Small intestine (tissue), 7 donors: Measurements from ENCODE around the gene NACA2. TPM values are rescaled to one million over a fixed set of nuclear protein-coding genes. Genes with fewer than 3 reads are reported as not detected.
"Not testable (repeated sequence)": the region's sequence is repeated elsewhere in the genome, so short reads cannot be mapped to it uniquely, and the experiment has no call there.

Experiments used
- DNase-seq, 2 donors: peaks; one replicate each; pipeline versions ENCODE4 v3.0.0 to v3.0.0-alpha.2; 2013
- FAIRE-seq: peaks from 2 replicates; lab custom pipeline; 2012; peaks lifted over from hg19 to GRCh38; lab: Jason Lieb, UNC
- H3K27ac ChIP-seq, 3 donors: one replicate each; pipeline ENCODE4 v1.5.1; 2013; ENCODE audit warnings: low read length in 2 of 3, mild to moderate bottlenecking in 2 of 3, control low read depth in 1 of 3, inconsistent platforms in 1 of 3, low read depth in 1 of 3, moderate library complexity in 1 of 3
- H3K27me3 ChIP-seq, 3 donors: one replicate each; pipeline ENCODE4 v1.6.1; 2013; ENCODE audit warnings: low read length in 3 of 3, inconsistent platforms in 1 of 3; ENCODE audit not compliant: control insufficient read depth in 3 of 3, insufficient read depth in 3 of 3
- H3K36me3 ChIP-seq, 3 donors: one replicate each; pipeline ENCODE4 v1.6.1; 2013; ENCODE audit warnings: low read length in 3 of 3, inconsistent platforms in 1 of 3, low read depth in 1 of 3, mild to moderate bottlenecking in 1 of 3, moderate library complexity in 1 of 3; ENCODE audit not compliant: control insufficient read depth in 3 of 3, insufficient read depth in 2 of 3
- H3K4me1 ChIP-seq, 3 donors: one replicate each; pipeline ENCODE4 v1.6.1; 2013; ENCODE audit warnings: low read length in 2 of 3, inconsistent platforms in 1 of 3, low read depth in 1 of 3, mild to moderate bottlenecking in 1 of 3, moderate library complexity in 1 of 3; ENCODE audit not compliant: control insufficient read depth in 3 of 3, insufficient read depth in 2 of 3
- H3K4me3 ChIP-seq, 3 donors: one replicate each; pipeline ENCODE4 v1.5.1; 2013; ENCODE audit warnings: low read length in 3 of 3, control low read depth in 1 of 3, inconsistent platforms in 1 of 3, low read depth in 1 of 3, mild to moderate bottlenecking in 1 of 3, moderate library complexity in 1 of 3
- H3K9me3 ChIP-seq, 2 donors: one replicate each; pipeline ENCODE4 v1.6.1; 2013; ENCODE audit warnings: low read depth in 1 of 2, low read length in 1 of 2; ENCODE audit not compliant: control insufficient read depth in 2 of 2, insufficient read depth in 1 of 2
- WGBS, 3 donors: extraction: QIAGEN DNeasy Blood & Tissue Kit; methylation state at CpG; one replicate each; pipeline ENCODE4 v1.1.7; 2013; 5-methylcytosine and 5-hydroxymethylcytosine counted together
- polyA plus RNA-seq, 4 donors: library from polyadenylated mRNA; stranded (reverse) in 3 of 4; unstranded in 1 of 4; fragments of 200-250 nt in 3 of 4; fragments of 120-200 nt in 1 of 4; gene quantifications; one replicate each; pipeline versions ENCODE4 v1.2.1 to v1.2.3, GENCODE V29; 2013
- donor health status: healthy with polysubstance abuse.
- donor health status: control.
- donor health status: control.
- donor health status: Bipolar disorder and iron deficiency.
- donor health status: healthy.

NACA2 gene
- polyA plus RNA-seq, 4 donors: 0.38 TPM; not detected in 3

GRCh38 chr17:61571624-61572023, 19.4 kb downstream of the NACA2 start:
- Histone ChIP-seq H3K4me1 (no peaks in the 10 kb centered on the region), H3K9me3 (peaks cover 0 to 7% of the 10 kb centered on the region in 2 donors), H3K4me3 (no peak overlapping the region), H3K27ac (no peak overlapping the region), H3K27me3 (peaks cover 0 to 8% (median 3%) of the 10 kb centered on the region in 3 donors), H3K36me3 (no peaks in the 10 kb centered on the region)
- 95 to 96% (median 96%) methylated on average over 1 of the region's 1 CpG for WGBS, 3 donors
- DNase-seq (no peak), FAIRE-seq (no peak)

- 74 to 100% (median 89%) methylated on average over 1 of the region's 1 CpG for WGBS, 3 donors
- no peak for FAIRE-seq
- DNase-seq: no peak
Measured at GRCh38 chr17:61570118-61570517, 20.9 kb downstream of the NACA2 start.

GRCh38 chr17:61569525-61569924, 21.5 kb downstream of the NACA2 start:
- not testable (repeated sequence) for H3K4me3 ChIP-seq, H3K36me3 ChIP-seq, H3K9me3 ChIP-seq, H3K4me1 ChIP-seq, DNase-seq, FAIRE-seq, H3K27ac ChIP-seq, H3K27me3 ChIP-seq
- 87 to 92% (median 91%) methylated on average over 5 of the region's 5 CpGs for WGBS, 3 donors

More at GRCh38 chr17:61570118-61570517, 20.9 kb downstream of the NACA2 start:
- H3K9me3 ChIP-seq: peaks cover 0 to 7% of the 10 kb centered on the region in 2 donors
- H3K36me3 ChIP-seq: no peaks in the 10 kb centered on the region
- H3K4me3 ChIP-seq: no peak overlapping the region
- no peaks in the 10 kb centered on the region for H3K4me1 ChIP-seq
- H3K27me3 ChIP-seq: peaks cover 0 to 8% (median 3%) of the 10 kb centered on the region in 3 donors
- no peak overlapping the region for H3K27ac ChIP-seq

- DNase-seq: peak; percentile 40 to 50
- Histone ChIP-seq H3K4me3 (no peak overlapping the region), H3K4me1 (no peaks in the 10 kb centered on the region), H3K9me3 (peaks cover 0 to 7% of the 10 kb centered on the region in 2 donors), H3K36me3 (no peaks in the 10 kb centered on the region), H3K27me3 (peaks cover 0 to 3% (median 0%) of the 10 kb centered on the region in 3 donors), H3K27ac (no peak overlapping the region)
- FAIRE-seq: no peak
- WGBS, 3 donors: 78 to 86% (median 85%) methylated on average over 14 of the region's 14 CpGs
Measured at GRCh38 chr17:61568219-61569072, 22.6 kb downstream of the NACA2 start.

- Histone ChIP-seq H3K4me3 (no peak overlapping the region), H3K27ac (no peak overlapping the region), H3K4me1 (no peaks in the 10 kb centered on the region), H3K9me3 (peaks cover 0 to 7% of the 10 kb centered on the region in 2 donors), H3K27me3 (no peaks in the 10 kb centered on the region), H3K36me3 (no peaks in the 10 kb centered on the region)
- FAIRE-seq (no peak), DNase-seq (no peak)
- 50 to 68% (median 54%) methylated on average over 4 of the region's 4 CpGs for WGBS, 3 donors
Measured at GRCh38 chr17:61567045-61567802, 23.8 kb downstream of the NACA2 start.

GRCh38 chr17:61566448-61566847, 24.6 kb downstream of the NACA2 start:
- WGBS, 3 donors: 83 to 94% (median 89%) methylated on average over 5 of the region's 5 CpGs
- H3K4me1 ChIP-seq, H3K4me3 ChIP-seq, H3K9me3 ChIP-seq, H3K36me3 ChIP-seq, H3K27me3 ChIP-seq, H3K27ac ChIP-seq, FAIRE-seq, DNase-seq: not testable (repeated sequence)

- not testable (repeated sequence) for DNase-seq, H3K9me3 ChIP-seq, H3K36me3 ChIP-seq, H3K4me3 ChIP-seq, H3K4me1 ChIP-seq, H3K27ac ChIP-seq, H3K27me3 ChIP-seq, FAIRE-seq
Measured at GRCh38 chr17:61565850-61566249, 25.2 kb downstream of the NACA2 start.

- Histone ChIP-seq H3K4me1 (no peaks in the 10 kb centered on the region), H3K27ac (no peak overlapping the region), H3K36me3 (no peaks in the 10 kb centered on the region), H3K4me3 (no peak overlapping the region), H3K9me3 (peaks cover 0 to 3% of the 10 kb centered on the region in 2 donors), H3K27me3 (no peaks in the 10 kb centered on the region)
- WGBS, 3 donors: 49 to 76% (median 54%) methylated on average over 4 of the region's 4 CpGs
- FAIRE-seq: no peak
- DNase-seq: no peak
Measured at GRCh38 chr17:61565213-61565612, 25.8 kb downstream of the NACA2 start.
